HG03064 (cell line): ENCODE results near the gene PTPN23.

Experiments used
- ATAC-seq: cut with Tn5 transposase; IDR thresholded peaks from one replicate; pipeline ENCODE4 v1.9.1; 2021; ENCODE audit warnings: low read depth; ENCODE audit not compliant: unreplicated experiment

PTPN23 gene

GRCh38 chr3:47418167-47419082 lies 37.6 kb downstream of the PTPN23 start:
- ATAC-seq, result no peak

GRCh38 chr3:47419083-47420043 lies 38.5 kb downstream of the PTPN23 start:
- no peak for ATAC-seq

- ATAC-seq, result no peak
Measured at GRCh38 chr3:47420044-47420430, 39.2 kb downstream of the PTPN23 start.

- ATAC-seq, result no peak
Measured at GRCh38 chr3:47420511-47421484, 40.0 kb downstream of the PTPN23 start.

GRCh38 chr3:47421741-47422649 lies 41.2 kb downstream of the PTPN23 start:
- ATAC-seq, result no peak

- no peak for ATAC-seq
Measured at GRCh38 chr3:47422743-47423142, 41.9 kb downstream of the PTPN23 start.

GRCh38 chr3:47423548-47424145 lies 42.8 kb downstream of the PTPN23 start:
- ATAC-seq, result no peak

GRCh38 chr3:47424434-47425382 lies 43.9 kb downstream of the PTPN23 start:
- no peak for ATAC-seq

GRCh38 chr3:47425383-47425778 lies 44.6 kb downstream of the PTPN23 start:
- ATAC-seq, result no peak

- no peak for ATAC-seq
Measured at GRCh38 chr3:47425959-47426358, 45.1 kb downstream of the PTPN23 start.

GRCh38 chr3:47427866-47428265 lies 47.0 kb downstream of the PTPN23 start:
- ATAC-seq, result no peak

GRCh38 chr3:47428662-47429061 lies 47.8 kb downstream of the PTPN23 start:
- no peak for ATAC-seq

GRCh38 chr3:47429476-47430270 lies 48.9 kb downstream of the PTPN23 start:
- no peak for ATAC-seq

- no peak for ATAC-seq
Measured at GRCh38 chr3:47430606-47431005, 49.8 kb downstream of the PTPN23 start.

- ATAC-seq, result no peak
Measured at GRCh38 chr3:47431225-47431624, 50.4 kb downstream of the PTPN23 start.

- no peak for ATAC-seq
Measured at GRCh38 chr3:47432673-47433072, 51.9 kb downstream of the PTPN23 start.

- no peak for ATAC-seq
Measured at GRCh38 chr3:47433796-47434195, 53.0 kb downstream of the PTPN23 start.
